ENCODE data around the gene MICALL2.
A peak's percentile ranks its signal among the peaks of the same experiment; 100 is the strongest.

The MICALL2 gene

DNA sequence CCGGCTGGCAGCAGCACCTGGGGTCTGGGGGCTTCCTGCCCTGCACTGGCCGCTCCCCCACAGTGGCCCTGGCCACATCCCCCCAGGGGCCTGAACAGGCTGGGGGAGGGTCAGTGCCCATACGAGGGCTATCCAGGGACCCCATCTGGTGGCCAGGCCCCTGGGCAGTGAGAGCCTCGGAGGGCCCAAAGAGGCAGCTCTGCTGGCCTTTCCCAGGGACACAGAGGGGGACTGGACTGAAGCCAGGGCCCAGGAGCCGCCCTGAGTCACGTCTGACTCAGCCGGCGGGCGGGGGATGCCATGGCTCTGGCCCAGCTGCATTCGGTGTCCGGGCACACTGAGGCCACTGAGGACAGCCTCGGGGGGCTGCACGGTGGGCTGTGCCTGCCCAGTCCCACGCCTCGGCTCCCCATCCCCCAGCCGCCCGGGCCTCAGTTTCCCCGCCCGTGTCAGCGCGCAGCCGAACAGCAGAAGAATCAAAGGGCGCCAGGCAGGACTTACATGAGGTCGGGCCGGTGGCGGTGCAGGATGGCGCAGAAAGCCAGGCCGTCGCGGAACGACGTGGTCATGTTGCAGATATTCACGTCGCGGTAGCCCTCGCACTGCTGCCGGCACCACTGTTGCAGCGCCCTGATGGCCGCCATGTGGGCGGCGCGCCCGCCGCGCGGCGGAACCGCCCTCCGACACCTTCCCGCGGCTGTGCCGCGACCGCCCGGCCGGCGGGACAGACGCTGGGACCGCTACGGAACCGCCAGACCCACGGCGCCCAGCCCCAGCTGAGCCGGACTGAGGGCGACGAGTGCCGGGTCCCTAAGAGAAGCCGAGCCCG, at the start of gene MICALL2:
MICALL2 (minus strand) TSS at position 788 of the 829 bp plus-strand sequence; CDS start at position 644, 144 bp downstream.
- TF ChIP-seq Cebpa-rat (IDR thresholded peaks at IDR 0.05), result no peak
- Histone ChIP-seq H3K9me3 (replicated peaks in 1 of 11) (no peaks in the 10 kb centered on the region), H3K36me3 (no peaks in the 10 kb centered on the region), H3K9ac (peak within 1 kb of the TSS; percentile 59 to 79 (median 76)), H3K4me1 (peaks cover 42 to 70% (median 52%) of the 10 kb centered on the region in 10 experiments), H3K4me3 (peak within 1 kb of the TSS; percentile 57 to 81 (median 70)), H3K4me2 (peak within 1 kb of the TSS; percentile 94 to 100 (median 100)), H3K27me3 (peaks cover 14 to 27% (median 24%) of the 10 kb centered on the region in 11 experiments), H3K27ac (peak within 1 kb of the TSS in 9 of 11 experiments; percentile 37 to 72 (median 51); a peak in 18 of 22 replicates), H4K20me1 (peaks cover 0 to 42% (median 14%) of the 10 kb centered on the region in 11 experiments; a peak in 15 of 22 replicates)

DNA sequence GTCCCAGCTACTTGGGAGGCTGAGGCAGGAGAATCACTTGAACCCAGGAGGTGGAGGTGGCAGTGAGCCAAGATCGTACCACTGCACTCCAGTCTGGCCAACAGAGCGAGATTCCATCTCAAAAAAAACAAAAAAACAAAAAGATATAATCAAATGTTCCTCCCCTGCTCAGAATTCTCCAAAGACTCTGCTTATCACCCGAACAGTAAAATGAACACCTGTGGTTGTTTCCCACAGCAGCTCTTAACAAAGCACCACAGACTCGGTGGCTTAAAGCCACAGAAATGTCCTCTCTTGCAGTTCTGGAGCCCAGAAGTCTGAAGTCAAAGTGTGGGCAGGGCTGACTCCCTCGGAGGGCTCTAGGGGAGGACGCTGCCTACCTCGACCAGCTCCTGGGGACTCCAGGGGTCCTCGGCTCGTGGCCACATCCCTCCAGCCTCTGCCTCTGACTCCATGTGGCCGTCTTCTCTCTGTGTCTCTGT, 49.0 kb upstream of the MICALL2 start:
- peaks cover 0 to 7% (median 1%) of the 10 kb centered on the region in 11 experiments; a peak in 7 of 22 replicates for H3K36me3 ChIP-seq
- peak overlapping the region in 10 of 11 experiments; percentile 24 to 97 (median 90); a peak in 17 of 22 replicates for H3K9ac ChIP-seq
- H3K4me2 ChIP-seq, result peak overlapping the region; percentile 84 to 99 (median 94); a peak in 21 of 22 replicates
- no peaks in the 10 kb centered on the region for H3K9me3 ChIP-seq (replicated peaks in 1 of 11)
- H3K27ac ChIP-seq, result peak overlapping the region in 10 of 11 experiments; percentile 25 to 100 (median 99); a peak in 19 of 22 replicates
- no peak for TF ChIP-seq Cebpa-rat (IDR thresholded peaks at IDR 0.05)
- peak overlapping the region in 7 of 10 experiments; percentile 54 to 66 (median 59); a peak in 12 of 20 replicates for H3K4me3 ChIP-seq
- H3K27me3 ChIP-seq, result no peaks in the 10 kb centered on the region
- peaks cover 60 to 89% (median 87%) of the 10 kb centered on the region in 10 experiments for H3K4me1 ChIP-seq
- peaks cover 0 to 8% (median 8%) of the 10 kb centered on the region in 11 experiments; a peak in 19 of 22 replicates for H4K20me1 ChIP-seq

DNA sequence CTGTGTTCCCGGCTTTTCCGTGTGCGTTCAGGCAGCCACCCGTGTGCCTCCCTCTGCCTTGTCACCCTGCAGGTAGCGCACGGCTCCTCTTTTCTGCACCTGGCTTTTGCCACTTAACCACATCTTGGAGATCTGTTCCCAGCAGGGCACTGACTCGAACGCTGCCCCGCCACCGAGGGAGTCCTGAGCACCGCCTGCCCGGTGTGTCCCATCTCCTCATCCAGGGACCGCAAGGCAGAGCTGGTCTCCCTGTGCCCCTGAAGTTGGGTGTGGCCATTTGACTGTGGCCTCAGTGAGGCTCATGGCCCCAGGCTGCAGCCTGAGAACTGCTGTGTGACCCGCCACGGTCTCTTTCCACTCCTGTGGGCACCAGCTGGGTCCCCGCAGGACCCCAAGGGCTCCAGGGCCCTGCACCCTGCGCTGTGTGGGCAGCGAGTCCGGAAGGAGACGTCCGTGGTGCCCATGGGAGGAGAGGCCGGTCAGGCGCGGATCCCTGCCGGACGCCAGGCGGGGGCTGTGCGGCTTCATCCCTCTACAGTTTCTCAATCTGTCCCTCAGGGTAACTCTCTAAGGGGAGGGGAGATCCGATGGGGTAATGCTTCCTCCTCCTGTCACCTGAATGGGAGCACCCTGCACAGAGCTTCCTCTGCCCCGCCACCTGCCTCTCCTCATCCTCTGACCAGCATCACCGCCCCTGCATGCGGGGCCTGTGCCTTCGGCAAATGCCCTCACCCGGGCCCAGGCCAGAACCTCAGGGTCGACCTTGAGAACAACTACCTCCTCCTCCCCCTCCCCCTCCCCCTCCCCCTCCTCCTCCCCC, 46.7 kb upstream of the MICALL2 start:
- Histone ChIP-seq H3K27me3 (no peaks in the 10 kb centered on the region), H3K4me1 (peaks cover 58 to 89% (median 87%) of the 10 kb centered on the region in 10 experiments), H3K4me2 (peak overlapping the region; percentile 90 to 99 (median 98)), H3K36me3 (peaks cover 19 to 30% (median 23%) of the 10 kb centered on the region in 11 experiments; a peak in 21 of 22 replicates), H3K9ac (peak overlapping the region; percentile 53 to 95 (median 74)), H4K20me1 (peaks cover 6 to 32% (median 32%) of the 10 kb centered on the region in 11 experiments; a peak in 21 of 22 replicates), H3K4me3 (peak overlapping the region; percentile 47 to 100 (median 90)), H3K9me3 (replicated peaks in 1 of 11) (no peaks in the 10 kb centered on the region), H3K27ac (peak overlapping the region; percentile 50 to 91 (median 82); a peak in 21 of 22 replicates)
- TF ChIP-seq Cebpa-rat (IDR thresholded peaks at IDR 0.05), result peak in 2 of 11 experiments; percentile 43 to 54; a peak in 2 of 22 replicates

DNA sequence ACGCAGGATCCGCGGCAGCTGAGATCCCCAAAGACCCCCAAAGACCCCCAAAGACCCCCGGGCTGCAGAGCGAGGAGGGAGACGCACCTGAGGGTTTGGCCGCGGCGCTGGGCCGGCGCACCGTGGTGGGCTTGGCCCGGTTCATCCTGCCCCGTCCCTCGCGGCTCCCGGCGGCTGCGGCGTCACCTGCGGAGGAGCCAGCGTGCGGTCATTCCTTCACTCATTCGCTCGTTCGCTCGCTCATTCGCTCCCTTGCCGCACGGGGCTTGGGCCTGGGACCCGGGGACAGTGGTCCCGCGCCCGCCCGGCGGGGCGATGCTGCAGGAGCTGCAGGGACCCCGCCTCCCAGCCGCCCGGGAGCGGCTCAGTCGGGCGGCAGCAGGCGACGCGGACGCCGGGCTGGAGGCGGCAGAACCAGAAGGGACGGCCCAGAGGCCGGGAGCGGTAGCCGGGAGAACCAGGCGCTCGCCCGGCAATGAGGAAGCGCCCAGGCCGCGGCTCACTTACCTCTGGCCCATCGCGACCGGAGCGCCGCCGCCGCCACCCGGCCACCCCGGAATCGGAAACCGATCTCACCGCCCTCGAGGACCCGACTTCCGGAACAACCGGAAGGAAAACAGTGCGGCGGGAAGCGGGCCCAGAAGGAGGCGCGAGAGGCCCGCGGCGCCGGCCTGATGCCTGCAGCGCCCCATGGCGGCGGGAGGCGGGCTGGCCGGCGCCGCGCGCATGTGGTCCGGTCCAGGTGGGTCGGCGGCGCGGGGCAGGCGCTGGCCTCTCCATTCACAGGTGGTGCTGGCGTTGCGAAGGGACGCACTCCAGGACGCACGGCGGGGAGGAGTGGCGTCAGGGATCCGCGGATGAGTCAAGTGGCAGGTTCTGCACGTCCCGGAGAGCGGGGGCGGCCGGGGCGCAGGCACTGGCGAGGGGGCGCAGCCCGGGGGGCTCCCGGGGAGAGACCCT, 44.8 kb upstream of the MICALL2 start, which contains the start of gene INTS1:
INTS1 (minus strand) TSS at position 574 of the 960 bp plus-strand sequence; CDS start at position 145, 429 bp downstream.
- H3K4me3 ChIP-seq, result peak within 1 kb of the TSS; percentile 74 to 100 (median 96)
- H3K27me3 ChIP-seq, result no peaks in the 10 kb centered on the region
- no peak for TF ChIP-seq Cebpa-rat (IDR thresholded peaks at IDR 0.05)
- peaks cover 51 to 79% (median 73%) of the 10 kb centered on the region in 10 experiments for H3K4me1 ChIP-seq
- H3K9ac ChIP-seq, result peak within 1 kb of the TSS; percentile 84 to 95 (median 87)
- peaks cover 6 to 50% (median 48%) of the 10 kb centered on the region in 11 experiments; a peak in 21 of 22 replicates for H4K20me1 ChIP-seq
- no peaks in the 10 kb centered on the region for H3K9me3 ChIP-seq (replicated peaks in 1 of 11)
- peaks cover 35 to 48% (median 42%) of the 10 kb centered on the region in 11 experiments for H3K36me3 ChIP-seq
- H3K27ac ChIP-seq, result peak within 1 kb of the TSS; percentile 46 to 91 (median 85); a peak in 21 of 22 replicates
- H3K4me2 ChIP-seq, result peak within 1 kb of the TSS; percentile 95 to 99 (median 99)

DNA sequence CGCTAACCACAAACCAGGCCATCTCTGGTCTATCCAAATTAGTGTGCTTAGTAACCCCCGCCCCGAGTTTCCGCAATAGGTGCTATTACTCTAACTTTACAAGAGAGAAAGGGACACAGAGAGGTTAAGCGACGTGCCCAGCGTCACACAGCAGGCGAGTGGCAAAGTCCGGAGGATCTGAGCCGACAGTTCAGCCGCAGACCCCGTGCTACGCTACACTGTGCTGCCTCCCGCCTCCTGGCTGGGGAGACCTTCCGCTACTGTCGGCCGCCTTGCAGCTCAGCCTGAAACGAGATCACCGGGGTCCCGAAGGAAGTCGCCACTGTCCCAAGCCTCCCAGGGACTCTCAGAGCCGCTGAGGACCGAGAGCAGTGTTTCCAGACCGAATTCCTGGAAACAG, 44.1 kb upstream of the MICALL2 start:
- H3K9me3 ChIP-seq (replicated peaks in 1 of 11), result no peaks in the 10 kb centered on the region

DNA sequence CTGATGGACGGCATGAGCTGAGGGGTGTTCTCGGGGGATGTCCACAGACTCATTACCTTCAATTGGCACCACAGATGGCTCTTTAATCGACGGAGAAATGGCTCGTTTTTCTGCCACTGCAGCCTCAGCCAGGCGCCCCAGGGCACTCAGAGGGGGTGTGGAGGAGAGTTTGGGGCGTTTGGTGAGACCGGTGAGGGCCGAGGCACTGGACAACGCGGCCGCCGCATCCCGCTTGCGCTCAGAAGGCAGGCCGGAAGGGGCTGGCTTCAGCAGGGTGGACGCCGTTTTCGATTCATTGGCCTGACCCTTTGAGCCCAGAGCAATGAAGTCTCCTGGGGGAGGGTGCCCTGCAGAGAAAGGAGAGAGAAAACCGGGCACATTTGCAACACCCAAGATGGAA, 43.6 kb upstream of the MICALL2 start:
- Histone ChIP-seq H3K9ac (peak overlapping the region; percentile 84 to 95 (median 87)), H3K9me3 (replicated peaks in 1 of 11) (no peaks in the 10 kb centered on the region), H4K20me1 (peaks cover 6 to 57% (median 54%) of the 10 kb centered on the region in 11 experiments; a peak in 21 of 22 replicates), H3K4me2 (peak overlapping the region; percentile 95 to 99 (median 99)), H3K27me3 (no peaks in the 10 kb centered on the region), H3K4me1 (peaks cover 47 to 67% (median 60%) of the 10 kb centered on the region in 10 experiments), H3K4me3 (peak overlapping the region; percentile 74 to 100 (median 96)), H3K27ac (peak overlapping the region in 3 of 11 experiments; percentile 88 to 89 (median 89); a peak in 4 of 22 replicates), H3K36me3 (peaks cover 41 to 55% (median 50%) of the 10 kb centered on the region in 11 experiments)
- no peak for TF ChIP-seq Cebpa-rat (IDR thresholded peaks at IDR 0.05)

More for the DNA sequence above, 44.1 kb upstream of the MICALL2 start:
- H4K20me1 ChIP-seq, result peaks cover 6 to 52% (median 49%) of the 10 kb centered on the region in 11 experiments; a peak in 21 of 22 replicates
- peak overlapping the region; percentile 74 to 100 (median 96) for H3K4me3 ChIP-seq
- TF ChIP-seq Cebpa-rat (IDR thresholded peaks at IDR 0.05), result no peak
- peak overlapping the region in 10 of 11 experiments; percentile 71 to 89 (median 86); a peak in 20 of 22 replicates for H3K27ac ChIP-seq
- H3K36me3 ChIP-seq, result peaks cover 35 to 50% (median 44%) of the 10 kb centered on the region in 11 experiments
- H3K27me3 ChIP-seq, result no peaks in the 10 kb centered on the region
- peaks cover 51 to 72% (median 66%) of the 10 kb centered on the region in 10 experiments for H3K4me1 ChIP-seq
- H3K9ac ChIP-seq, result peak overlapping the region; percentile 84 to 95 (median 87)
- peak overlapping the region; percentile 95 to 99 (median 99) for H3K4me2 ChIP-seq

Measured in BLaER1 treated with 17β-estradiol and CSF1 and Interleukin-3, amounts not matched to agents 10 nM and 100 nM (cell line).